ENCODE data around the gene ZFAND2A. TPM values are rescaled to one million over a fixed set of nuclear protein-coding genes. Genes with fewer than 3 reads are reported as not detected.
"Not testable (repeated sequence)": the region's sequence is repeated elsewhere in the genome, so short reads cannot be mapped to it uniquely, and the experiment has no call there.

Gene ZFAND2A
- total RNA-seq: 10 to 100 TPM; 22.0 to 23.6 TPM

- H3K27ac Mint-ChIP-seq: peak within 1 kb of the TSS; percentile 89
- no peaks in the 10 kb centered on the region for H3K27me3 Mint-ChIP-seq
- H3K4me3 Mint-ChIP-seq: peak within 1 kb of the TSS; percentile 88
- H3K9me3 Mint-ChIP-seq: no peaks in the 10 kb centered on the region
- DNase-seq: peak; percentile 99
- peaks cover 28% of the 10 kb centered on the region for H3K4me1 Mint-ChIP-seq
- peaks cover 6% of the 10 kb centered on the region for H3K36me3 Mint-ChIP-seq
These were observed at the start of gene ZFAND2A for GRCh38 chr7:1159891-1160669. TSS of gene ZFAND2A (minus strand) at chr7:1160196. CDS start at chr7:1158212, 1,984 bp downstream.

GRCh38 chr7:1209097-1209496, 49.1 kb upstream of the ZFAND2A start:
- Mint-ChIP-seq H3K9me3 (no peaks in the 10 kb centered on the region), H3K27me3 (peaks cover 41% of the 10 kb centered on the region), H3K27ac (no peak overlapping the region), H3K4me3 (no peak overlapping the region), H3K36me3 (no peaks in the 10 kb centered on the region), H3K4me1 (no peaks in the 10 kb centered on the region)
- DNase-seq: no peak

GRCh38 chr7:1205742-1206141, 45.7 kb upstream of the ZFAND2A start:
- not testable (repeated sequence) for H3K27ac Mint-ChIP-seq, H3K36me3 Mint-ChIP-seq
- peaks cover 22% of the 10 kb centered on the region for H3K27me3 Mint-ChIP-seq

GRCh38 chr7:1204460-1205140, 44.6 kb upstream of the ZFAND2A start:
- H3K27ac Mint-ChIP-seq: no peak overlapping the region
- DNase-seq: no peak
- H3K27me3 Mint-ChIP-seq: peaks cover 12% of the 10 kb centered on the region
- H3K4me3 Mint-ChIP-seq: no peak overlapping the region
- H3K9me3 Mint-ChIP-seq: no peaks in the 10 kb centered on the region
- H3K4me1 Mint-ChIP-seq: no peaks in the 10 kb centered on the region
- no peaks in the 10 kb centered on the region for H3K36me3 Mint-ChIP-seq

More at GRCh38 chr7:1205742-1206141, 45.7 kb upstream of the ZFAND2A start:
- not testable (repeated sequence) for H3K4me3 Mint-ChIP-seq, DNase-seq, H3K4me1 Mint-ChIP-seq, H3K9me3 Mint-ChIP-seq

- not testable (repeated sequence) for H3K27me3 Mint-ChIP-seq, H3K36me3 Mint-ChIP-seq, H3K27ac Mint-ChIP-seq, H3K9me3 Mint-ChIP-seq, H3K4me1 Mint-ChIP-seq, DNase-seq, H3K4me3 Mint-ChIP-seq
These were observed 42.9 kb upstream of the ZFAND2A start for GRCh38 chr7:1202914-1203313.

- no peaks in the 10 kb centered on the region for H3K4me1 Mint-ChIP-seq
- H3K27ac Mint-ChIP-seq: no peak overlapping the region
- H3K9me3 Mint-ChIP-seq: no peaks in the 10 kb centered on the region
- no peak for DNase-seq
- no peaks in the 10 kb centered on the region for H3K36me3 Mint-ChIP-seq
- H3K27me3 Mint-ChIP-seq: peaks cover 3% of the 10 kb centered on the region
- no peak overlapping the region for H3K4me3 Mint-ChIP-seq
These were observed 41.9 kb upstream of the ZFAND2A start for GRCh38 chr7:1201916-1202315.

- no peak overlapping the region for H3K4me3 Mint-ChIP-seq
- peaks cover 8% of the 10 kb centered on the region for H3K27me3 Mint-ChIP-seq
These were observed 40.0 kb upstream of the ZFAND2A start for GRCh38 chr7:1200045-1200444.

GRCh38 chr7:1197997-1198625, 38.1 kb upstream of the ZFAND2A start:
- no peak for DNase-seq
- Mint-ChIP-seq H3K27me3 (peaks cover 15% of the 10 kb centered on the region), H3K27ac (no peak overlapping the region), H3K36me3 (no peaks in the 10 kb centered on the region), H3K4me3 (no peak overlapping the region), H3K9me3 (no peaks in the 10 kb centered on the region), H3K4me1 (peaks cover 2% of the 10 kb centered on the region)

More at GRCh38 chr7:1200045-1200444, 40.0 kb upstream of the ZFAND2A start:
- no peak for DNase-seq
- H3K27ac Mint-ChIP-seq: no peak overlapping the region
- no peaks in the 10 kb centered on the region for H3K4me1 Mint-ChIP-seq
- no peaks in the 10 kb centered on the region for H3K36me3 Mint-ChIP-seq
- H3K9me3 Mint-ChIP-seq: no peaks in the 10 kb centered on the region

GRCh38 chr7:1196950-1197349, 37.0 kb upstream of the ZFAND2A start:
- H3K4me3 Mint-ChIP-seq: no peak overlapping the region
- no peaks in the 10 kb centered on the region for H3K9me3 Mint-ChIP-seq
- peaks cover 23% of the 10 kb centered on the region for H3K27me3 Mint-ChIP-seq
- DNase-seq: no peak
- no peaks in the 10 kb centered on the region for H3K36me3 Mint-ChIP-seq
- H3K27ac Mint-ChIP-seq: no peak overlapping the region
- peaks cover 6% of the 10 kb centered on the region for H3K4me1 Mint-ChIP-seq

- H3K36me3 Mint-ChIP-seq, H3K4me3 Mint-ChIP-seq: not testable (repeated sequence)
- H3K27me3 Mint-ChIP-seq: peaks cover 26% of the 10 kb centered on the region
These were observed 36.4 kb upstream of the ZFAND2A start for GRCh38 chr7:1196441-1196840.

GRCh38 chr7:1193593-1194424, 33.8 kb upstream of the ZFAND2A start:
- H3K36me3 Mint-ChIP-seq: no peaks in the 10 kb centered on the region
- no peak overlapping the region for H3K4me3 Mint-ChIP-seq
- H3K27ac Mint-ChIP-seq: no peak overlapping the region
- peaks cover 40% of the 10 kb centered on the region for H3K27me3 Mint-ChIP-seq
- peak; percentile 33 for DNase-seq
- H3K4me1 Mint-ChIP-seq: peaks cover 9% of the 10 kb centered on the region
- no peaks in the 10 kb centered on the region for H3K9me3 Mint-ChIP-seq

More at GRCh38 chr7:1196441-1196840, 36.4 kb upstream of the ZFAND2A start:
- not testable (repeated sequence) for DNase-seq, H3K9me3 Mint-ChIP-seq, H3K27ac Mint-ChIP-seq, H3K4me1 Mint-ChIP-seq

GRCh38 chr7:1192171-1192676, 32.2 kb upstream of the ZFAND2A start:
- DNase-seq: no peak

GRCh38 chr7:1189986-1190772, 30.2 kb upstream of the ZFAND2A start:
- H3K9me3 Mint-ChIP-seq: no peaks in the 10 kb centered on the region
- DNase-seq: no peak
- peaks cover 64% of the 10 kb centered on the region for H3K27me3 Mint-ChIP-seq
- H3K27ac Mint-ChIP-seq: no peak overlapping the region
- H3K4me1 Mint-ChIP-seq: peaks cover 9% of the 10 kb centered on the region
- no peak overlapping the region for H3K4me3 Mint-ChIP-seq
- H3K36me3 Mint-ChIP-seq: no peaks in the 10 kb centered on the region

More at GRCh38 chr7:1192171-1192676, 32.2 kb upstream of the ZFAND2A start:
- no peak overlapping the region for H3K27ac Mint-ChIP-seq
- H3K4me3 Mint-ChIP-seq: no peak overlapping the region
- no peaks in the 10 kb centered on the region for H3K9me3 Mint-ChIP-seq
- no peaks in the 10 kb centered on the region for H3K36me3 Mint-ChIP-seq
- H3K4me1 Mint-ChIP-seq: peaks cover 9% of the 10 kb centered on the region
- H3K27me3 Mint-ChIP-seq: peaks cover 54% of the 10 kb centered on the region

All from activated naive CD8-positive, alpha-beta T cell treated with anti-CD3 and anti-CD28 coated beads for 36 hours (primary cell).